Epithelial cell of umbilical artery (primary cell): ENCODE data around the gene KRT20. TPM values are rescaled to one million over a fixed set of nuclear protein-coding genes. Genes with fewer than 3 reads are reported as not detected.

Source experiments
- total RNA-seq: library from RNA; depleted of rRNA; stranded (reverse); fragments of >200 nt; gene quantifications from 2 replicates; pipeline ENCODE4 v1.2.3, GENCODE V29; 2014

Gene KRT20
- not detected in 2 replicates for total RNA-seq

GRCh38 chr17:40884708-40885512, at the start of gene KRT20:
KRT20 (minus strand) TSS chr17:40885242; CDS start chr17:40885185, 57 bp downstream.

GRCh38 chr17:40866838-40867237, 18.2 kb downstream of the KRT20 start, which contains the start of gene KRT12:
KRT12 (minus strand) TSS chr17:40867223; CDS start chr17:40867186, 37 bp downstream.

Other genes with a start within 250 kb of the KRT20 start
- gene SMARCE1, start 237.4 kb downstream of the KRT20 start, total RNA-seq, result 71.5 and 90.7 TPM in 2 replicates
- not detected in 2 replicates for gene KRT222, start 220.1 kb downstream of the KRT20 start, total RNA-seq
- gene KRT24, start 181.5 kb downstream of the KRT20 start, total RNA-seq, result not detected in 2 replicates
- not detected in 2 replicates for gene KRT25, start 129.9 kb downstream of the KRT20 start, total RNA-seq
- gene KRT26, start 113.0 kb downstream of the KRT20 start, total RNA-seq, result not detected in 2 replicates
- gene KRT27, start 102.7 kb downstream of the KRT20 start, total RNA-seq, result not detected in 2 replicates
- not detected in 2 replicates for gene KRT28, start 85.3 kb downstream of the KRT20 start, total RNA-seq
- 6.1 and 7.8 TPM in 2 replicates for gene KRT10, start 62.6 kb downstream of the KRT20 start, total RNA-seq
- not detected in 2 replicates for gene KRT12, start 18.0 kb downstream of the KRT20 start, total RNA-seq
- gene KRT23, start 52.4 kb upstream of the KRT20 start, total RNA-seq, result not detected in 2 replicates
- gene KRT39, start 81.7 kb upstream of the KRT20 start, total RNA-seq, result not detected in 2 replicates
- not detected in 2 replicates for gene KRT40, start 99.1 kb upstream of the KRT20 start, total RNA-seq
- gene KRTAP3-3, start 108.9 kb upstream of the KRT20 start, total RNA-seq, result not detected in 2 replicates
- not detected in 2 replicates for gene KRTAP3-2, start 114.7 kb upstream of the KRT20 start, total RNA-seq
- not detected in 2 replicates for gene KRTAP3-1, start 123.9 kb upstream of the KRT20 start, total RNA-seq
- under 0.01 and 0.46 TPM in 2 replicates for gene KRTAP1-5, start 142.0 kb upstream of the KRT20 start, total RNA-seq
- not detected in 2 replicates for gene KRTAP1-4, start 145.0 kb upstream of the KRT20 start, total RNA-seq
- gene KRTAP1-3, start 149.6 kb upstream of the KRT20 start, total RNA-seq, result not detected in 2 replicates
- not detected in 2 replicates for gene KRTAP1-1, start 156.2 kb upstream of the KRT20 start, total RNA-seq
- not detected in 2 replicates for gene KRTAP2-1, start 162.1 kb upstream of the KRT20 start, total RNA-seq
- gene KRTAP2-2, start 170.0 kb upstream of the KRT20 start, total RNA-seq, result not detected in 2 replicates
- gene KRTAP2-3, start 174.9 kb upstream of the KRT20 start, total RNA-seq, result not detected in 2 replicates
- not detected in 2 replicates for gene KRTAP2-4, start 180.6 kb upstream of the KRT20 start, total RNA-seq
- gene KRTAP4-7, start 198.9 kb upstream of the KRT20 start, total RNA-seq, result not detected in 2 replicates
- not detected in 2 replicates for gene KRTAP4-8, start 212.9 kb upstream of the KRT20 start, total RNA-seq
- gene KRTAP4-16, start 217.0 kb upstream of the KRT20 start, total RNA-seq, result not detected in 2 replicates
- gene KRTAP4-9, start 220.1 kb upstream of the KRT20 start, total RNA-seq, result not detected in 2 replicates
- gene KRTAP4-11, start 233.1 kb upstream of the KRT20 start, total RNA-seq, result not detected in 2 replicates
- gene KRTAP4-12, start 238.9 kb upstream of the KRT20 start, total RNA-seq, result not detected in 2 replicates